KMS-11 (cell line): ENCODE measurements around the gene DPH7.
"Not testable (repeated sequence)": the region's sequence is repeated elsewhere in the genome, so short reads cannot be mapped to it uniquely, and the experiment has no call there.

Source experiments
- H2AFZ ChIP-seq: fragments of 200-600 bp; sonication (generic); 2 replicates; pipeline ENCODE4 v1.6.1; 2016; ENCODE audit warnings: antibody characterized with exemption, mixed run types, low read depth
- H3K27ac ChIP-seq: fragments of 200-600 bp; sonication (generic); 2 replicates; pipeline ENCODE4 v1.6.1; 2016; ENCODE audit warnings: mild to moderate bottlenecking, mixed run types
- H3K27me3 ChIP-seq: fragments of 200-600 bp; sonication (generic); 2 replicates; pipeline ENCODE4 v1.6.1; 2017; ENCODE audit warnings: mild to moderate bottlenecking, low read depth, mixed run types, moderate library complexity; ENCODE audit not compliant: insufficient read depth
- H3K36me3 ChIP-seq: fragments of 200-600 bp; sonication (generic); 2 replicates; pipeline ENCODE4 v1.6.1; 2017; ENCODE audit warnings: mild to moderate bottlenecking, mixed run types; ENCODE audit not compliant: insufficient read depth
- H3K4me1 ChIP-seq: fragments of 200-600 bp; sonication (generic); 2 replicates; pipeline ENCODE4 v1.6.1; 2016; ENCODE audit warnings: mild to moderate bottlenecking, low read depth, mixed run types; ENCODE audit not compliant: poor library complexity, severe bottlenecking
- H3K4me2 ChIP-seq: fragments of 200-600 bp; sonication (generic); 2 replicates; pipeline ENCODE4 v1.7.0; 2016; ENCODE audit warnings: mild to moderate bottlenecking, mixed run types
- H3K4me3 ChIP-seq: fragments of 200-600 bp; sonication (generic); IDR thresholded peaks from 2 replicates; pipeline ENCODE4 v1.6.1; 2017; ENCODE audit warnings: low read depth, low read length, mixed read lengths; ENCODE audit not compliant: insufficient read depth
- H3K79me2 ChIP-seq: fragments of 200-600 bp; sonication (generic); 2 replicates; pipeline ENCODE4 v1.6.1; 2016; ENCODE audit warnings: low read depth, mixed run types; ENCODE audit not compliant: insufficient read depth
- H3K9ac ChIP-seq: fragments of 200-600 bp; sonication (generic); 2 replicates; pipeline ENCODE4 v1.6.1; 2016; ENCODE audit warnings: mild to moderate bottlenecking, mixed run types
- H4K20me1 ChIP-seq: fragments of 200-600 bp; sonication (generic); 2 replicates; pipeline ENCODE4 v1.6.1; 2016; ENCODE audit warnings: mild to moderate bottlenecking, mixed run types; ENCODE audit not compliant: insufficient read depth
- TF ChIP-seq, protein P1 (sequence below): fragments of 200-600 bp; sonication (generic); conservative IDR thresholded peaks from 2 replicates; pipeline ENCODE4 v1.6.1; 2017; ENCODE audit warnings: low read depth, mild to moderate bottlenecking, antibody characterized with exemption, low read length, moderate library complexity, mixed read lengths

DPH7 gene

DNA sequence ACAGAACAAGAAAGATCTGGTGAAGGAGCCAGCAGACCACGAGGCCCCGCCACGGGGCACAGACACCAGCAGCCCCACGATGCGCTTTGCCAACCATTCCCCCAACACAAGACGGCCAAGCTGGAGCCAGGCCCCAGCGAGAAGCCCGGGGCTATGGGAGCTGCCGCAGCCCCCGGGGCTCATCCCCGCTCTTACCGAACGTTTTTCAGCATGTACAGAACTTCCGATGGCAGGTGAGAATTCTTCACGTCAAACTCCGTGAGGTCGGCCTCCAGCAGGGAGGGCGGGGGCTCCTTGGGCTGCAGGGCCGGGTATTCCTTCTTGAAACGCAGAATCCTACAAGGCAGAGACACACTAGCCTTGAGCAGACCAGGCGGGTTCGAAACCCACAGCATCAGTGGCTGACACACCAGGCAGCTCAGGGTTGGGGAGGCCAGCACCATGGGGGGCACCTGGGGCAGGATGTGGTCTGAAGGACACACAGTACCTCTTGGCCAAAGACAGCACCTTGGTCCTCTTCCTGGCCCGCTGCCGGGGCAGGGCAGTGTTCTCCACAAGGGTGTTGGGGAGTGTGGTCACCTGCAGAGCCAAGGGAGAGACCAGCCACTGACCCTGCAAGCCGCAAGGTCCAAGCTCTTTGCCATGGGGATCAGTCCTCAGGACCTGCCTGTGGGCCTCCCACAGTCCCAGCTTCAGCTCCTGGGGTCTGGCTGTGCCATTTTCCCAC is 35.3 kb downstream of the DPH7 start:
- H4K20me1 ChIP-seq: no peaks in the 10 kb centered on the region
- H3K4me2 ChIP-seq: no peak overlapping the region
- no peak overlapping the region for H2AFZ ChIP-seq
- no peak overlapping the region for H3K27ac ChIP-seq
- no peaks in the 10 kb centered on the region for H3K4me1 ChIP-seq
- H3K36me3 ChIP-seq: no peaks in the 10 kb centered on the region
- no peaks in the 10 kb centered on the region for H3K27me3 ChIP-seq
- TF ChIP-seq, protein P1, sequence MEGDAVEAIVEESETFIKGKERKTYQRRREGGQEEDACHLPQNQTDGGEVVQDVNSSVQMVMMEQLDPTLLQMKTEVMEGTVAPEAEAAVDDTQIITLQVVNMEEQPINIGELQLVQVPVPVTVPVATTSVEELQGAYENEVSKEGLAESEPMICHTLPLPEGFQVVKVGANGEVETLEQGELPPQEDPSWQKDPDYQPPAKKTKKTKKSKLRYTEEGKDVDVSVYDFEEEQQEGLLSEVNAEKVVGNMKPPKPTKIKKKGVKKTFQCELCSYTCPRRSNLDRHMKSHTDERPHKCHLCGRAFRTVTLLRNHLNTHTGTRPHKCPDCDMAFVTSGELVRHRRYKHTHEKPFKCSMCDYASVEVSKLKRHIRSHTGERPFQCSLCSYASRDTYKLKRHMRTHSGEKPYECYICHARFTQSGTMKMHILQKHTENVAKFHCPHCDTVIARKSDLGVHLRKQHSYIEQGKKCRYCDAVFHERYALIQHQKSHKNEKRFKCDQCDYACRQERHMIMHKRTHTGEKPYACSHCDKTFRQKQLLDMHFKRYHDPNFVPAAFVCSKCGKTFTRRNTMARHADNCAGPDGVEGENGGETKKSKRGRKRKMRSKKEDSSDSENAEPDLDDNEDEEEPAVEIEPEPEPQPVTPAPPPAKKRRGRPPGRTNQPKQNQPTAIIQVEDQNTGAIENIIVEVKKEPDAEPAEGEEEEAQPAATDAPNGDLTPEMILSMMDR: no peak
- H3K4me3 ChIP-seq: no peak overlapping the region
- no peak overlapping the region for H3K9ac ChIP-seq
- H3K79me2 ChIP-seq: no peaks in the 10 kb centered on the region

DNA sequence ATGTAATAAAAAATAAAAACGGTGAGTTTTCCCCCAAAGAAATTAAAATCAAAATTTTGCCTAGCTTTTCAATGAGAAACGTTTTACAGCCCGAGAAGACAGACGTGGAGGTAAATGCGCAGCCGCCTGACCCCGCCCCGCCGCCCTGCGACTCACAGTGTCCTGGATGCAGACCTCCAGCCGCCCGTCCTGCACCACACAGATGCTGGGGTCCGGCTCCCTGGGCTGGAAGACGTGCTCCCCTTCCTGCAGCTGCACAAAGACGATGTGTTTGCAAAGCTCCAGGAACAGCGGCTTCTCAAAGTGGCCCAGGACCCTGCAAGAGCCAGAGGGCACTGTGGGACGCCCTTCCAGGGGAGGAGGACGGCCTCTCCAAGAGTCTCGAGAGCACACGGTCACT is 36.2 kb downstream of the DPH7 start:
- Histone ChIP-seq H3K4me3 (no peak overlapping the region), H3K79me2 (no peaks in the 10 kb centered on the region), H3K36me3 (no peaks in the 10 kb centered on the region), H3K27ac (no peak overlapping the region), H2AFZ (no peak overlapping the region), H3K27me3 (no peaks in the 10 kb centered on the region), H3K9ac (no peak overlapping the region), H3K4me2 (no peak overlapping the region), H3K4me1 (no peaks in the 10 kb centered on the region), H4K20me1 (no peaks in the 10 kb centered on the region)
- TF ChIP-seq, protein P1: no peak

DNA sequence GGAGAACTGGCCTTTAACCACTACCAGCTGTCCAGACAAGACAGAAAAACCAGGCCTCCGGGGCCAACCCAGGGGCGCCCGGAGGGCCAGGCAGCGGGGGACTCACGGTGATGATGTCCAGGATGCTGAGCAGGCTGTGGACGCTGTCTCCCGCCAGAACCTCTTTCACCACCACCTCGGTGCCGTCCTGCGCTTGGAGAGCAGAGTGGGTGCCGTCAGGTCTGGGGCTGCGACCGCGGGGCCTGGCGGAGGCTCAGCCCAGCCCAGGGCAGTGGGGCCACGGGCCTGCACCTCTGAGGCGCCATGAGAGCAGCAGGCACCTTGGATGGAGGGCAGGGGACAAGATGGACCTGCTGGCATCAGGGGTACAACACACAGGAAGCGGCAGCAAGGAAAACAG is 38.2 kb downstream of the DPH7 start:
- no peak overlapping the region for H3K27ac ChIP-seq
- no peaks in the 10 kb centered on the region for H3K79me2 ChIP-seq
- H3K4me2 ChIP-seq: no peak overlapping the region
- H3K4me1 ChIP-seq: no peaks in the 10 kb centered on the region
- no peaks in the 10 kb centered on the region for H3K36me3 ChIP-seq
- H2AFZ ChIP-seq: no peak overlapping the region
- no peak overlapping the region for H3K9ac ChIP-seq
- no peaks in the 10 kb centered on the region for H4K20me1 ChIP-seq
- no peak overlapping the region for H3K4me3 ChIP-seq
- TF ChIP-seq, protein P1: no peak
- H3K27me3 ChIP-seq: no peaks in the 10 kb centered on the region

DNA sequence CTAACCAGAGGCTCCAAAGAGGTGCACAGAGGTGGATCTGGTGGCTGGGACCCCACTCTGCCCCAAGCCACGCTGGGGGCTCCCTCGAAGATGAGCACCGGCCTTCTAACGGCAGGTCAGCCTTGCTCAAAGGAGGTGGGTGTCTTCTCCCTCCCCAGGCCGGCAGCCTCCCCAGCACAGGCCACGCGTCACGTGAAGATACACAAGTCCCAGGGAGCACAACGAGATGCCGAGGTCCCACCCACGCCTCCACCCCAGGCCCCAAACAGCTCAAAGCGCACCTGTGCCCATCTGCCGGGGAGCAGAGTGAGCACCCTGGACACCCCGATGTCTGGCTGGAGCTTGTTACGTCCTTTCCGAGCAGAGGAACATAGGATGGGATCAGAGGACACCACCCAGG is 40.7 kb downstream of the DPH7 start:
- no peaks in the 10 kb centered on the region for H3K79me2 ChIP-seq
- no peaks in the 10 kb centered on the region for H3K27me3 ChIP-seq
- no peaks in the 10 kb centered on the region for H3K36me3 ChIP-seq
- no peak overlapping the region for H3K27ac ChIP-seq
- H3K4me1 ChIP-seq: peaks cover 10% of the 10 kb centered on the region
- H3K4me3 ChIP-seq: no peak overlapping the region
- H3K9ac ChIP-seq: no peak overlapping the region
- H2AFZ ChIP-seq: no peak overlapping the region
- H3K4me2 ChIP-seq: no peak overlapping the region
- TF ChIP-seq, protein P1: no peak
- H4K20me1 ChIP-seq: no peaks in the 10 kb centered on the region

DNA sequence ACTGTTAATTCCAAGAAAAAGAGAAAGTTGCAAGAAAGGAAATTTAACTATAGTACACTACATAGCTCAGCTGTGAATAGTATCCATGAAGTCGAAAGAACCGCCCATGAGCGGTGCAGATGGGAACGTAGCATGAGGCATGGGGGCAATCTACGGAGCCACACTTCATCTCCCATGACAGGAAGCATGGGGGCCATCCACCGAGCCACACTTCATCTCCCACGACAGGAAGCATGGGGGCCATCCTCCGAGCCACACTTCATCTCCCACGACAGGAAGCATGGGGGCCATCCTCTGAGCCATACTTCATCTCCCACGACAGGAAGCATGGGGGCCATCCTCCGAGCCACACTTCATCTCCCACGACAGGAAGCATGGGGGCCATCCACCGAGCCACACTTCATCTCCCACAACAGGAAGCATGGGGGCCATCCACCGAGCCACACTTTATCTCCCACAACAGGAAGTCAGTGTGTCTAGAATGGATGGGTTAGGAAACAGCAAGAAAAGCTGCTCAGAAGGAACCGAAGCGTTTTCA is 42.1 kb downstream of the DPH7 start:
- not testable (repeated sequence) for H3K9ac ChIP-seq, H3K27ac ChIP-seq, H3K36me3 ChIP-seq, H3K4me3 ChIP-seq, H3K4me2 ChIP-seq, H3K27me3 ChIP-seq, H4K20me1 ChIP-seq, H3K79me2 ChIP-seq, H2AFZ ChIP-seq
- peaks cover 10% of the 10 kb centered on the region for H3K4me1 ChIP-seq
